GM08714 (cell line): ENCODE data around the gene PEAK3.

Source experiments
- H3K4me3 ChIP-seq: fragments of 200-500 bp; sonication (Bioruptor generic); 2 replicates; pipeline ENCODE4 v1.5.1; 2014; ENCODE audit warnings: mild to moderate bottlenecking, low read length, inconsistent platforms
- ZNF274 ChIP-seq: IDR thresholded peaks from 2 replicates; pipeline ENCODE4 v1.6.1; 2012; ENCODE audit warnings: mild to moderate bottlenecking, low read depth, low read length

Gene PEAK3

GRCh38 chr19:2282062-2282861 lies at the start of gene PEAK3:
Gene PEAK3, minus strand, starts transcription at chr19:2282175. Its CDS starts 1,244 bp downstream, at chr19:2280931.
- peak within 1 kb of the TSS; percentile 15; the same call in 1 of the 2 replicates for H3K4me3 ChIP-seq
- no peak for TF ChIP-seq ZNF274

- TF ChIP-seq ZNF274, result no peak
- no peak overlapping the region for H3K4me3 ChIP-seq
These were observed 48.8 kb upstream of the PEAK3 start for GRCh38 chr19:2330632-2331284.

- no peak overlapping the region for H3K4me3 ChIP-seq
- TF ChIP-seq ZNF274, result no peak
These were observed 48.3 kb upstream of the PEAK3 start for GRCh38 chr19:2330255-2330631.

- no peak for TF ChIP-seq ZNF274
- peak overlapping the region; percentile 82 for H3K4me3 ChIP-seq
These were observed 47.5 kb upstream of the PEAK3 start for GRCh38 chr19:2329501-2329916.

- H3K4me3 ChIP-seq, result peak overlapping the region; percentile 82
These were observed 47.1 kb upstream of the PEAK3 start for GRCh38 chr19:2329149-2329478.

GRCh38 chr19:2328401-2329148 lies 46.6 kb upstream of the PEAK3 start, which contains the start of the genes LSM7 and SPPL2B:
Gene LSM7, minus strand, starts transcription at chr19:2328586. Its CDS starts 20 bp downstream, at chr19:2328566.
Gene SPPL2B, plus strand, starts transcription at chr19:2328684. Its CDS starts 26 bp downstream, at chr19:2328710.
- no peak for TF ChIP-seq ZNF274
- peak within 1 kb of the TSS; percentile 82 for H3K4me3 ChIP-seq

More at GRCh38 chr19:2329149-2329478, 47.1 kb upstream of the PEAK3 start:
- TF ChIP-seq ZNF274, result no peak

GRCh38 chr19:2327773-2328400 lies 45.9 kb upstream of the PEAK3 start:
- H3K4me3 ChIP-seq, result peak overlapping the region; percentile 82
- TF ChIP-seq ZNF274, result no peak

GRCh38 chr19:2326699-2327360 lies 44.9 kb upstream of the PEAK3 start:
- H3K4me3 ChIP-seq, result peak overlapping the region; percentile 82; the same call in 1 of the 2 replicates
- no peak for TF ChIP-seq ZNF274

- peak overlapping the region; percentile 5; the same call in 1 of the 2 replicates for H3K4me3 ChIP-seq
- no peak for TF ChIP-seq ZNF274
These were observed 43.5 kb upstream of the PEAK3 start for GRCh38 chr19:2325281-2326046.

GRCh38 chr19:2324220-2324948 lies 42.4 kb upstream of the PEAK3 start:
- no peak for TF ChIP-seq ZNF274
- no peak overlapping the region; the same call in 1 of the 2 replicates for H3K4me3 ChIP-seq

GRCh38 chr19:2323707-2324106 lies 41.7 kb upstream of the PEAK3 start:
- no peak overlapping the region for H3K4me3 ChIP-seq
- no peak for TF ChIP-seq ZNF274

- no peak for TF ChIP-seq ZNF274
- H3K4me3 ChIP-seq, result no peak overlapping the region
These were observed 39.7 kb upstream of the PEAK3 start for GRCh38 chr19:2321565-2322283.
